Peyer's patch (tissue), 4 donors: ENCODE data around the gene RND3.

Experiments used
- CTCF ChIP-seq, 6 experiments: fragments of 450-650 bp in 4 of 6; fragments of 200-600 bp in 2 of 6; sonication (generic) in 1 of 6; IDR thresholded peaks; one replicate each; pipeline ENCODE4 v1.5.1; 2017 to 2019; ENCODE audit warnings: antibody characterized with exemption in 6 of 6, mild to moderate bottlenecking in 3 of 6, moderate library complexity in 1 of 6
- POLR2A ChIP-seq, 2 donors: fragments of 450-650 bp; IDR thresholded peaks; one replicate each; pipeline ENCODE4 v1.5.1; 2017; ENCODE audit warnings: antibody characterized with exemption in 2 of 2, mild to moderate bottlenecking in 2 of 2, moderate library complexity in 2 of 2

GRCh38 chr2:150487537-150488429, at the start of gene RND3:
- TF ChIP-seq CTCF (IDR thresholded peaks at IDR 0.05) (peak in 5 of 6 experiments; percentile 35 to 92 (median 87)), POLR2A (IDR thresholded peaks at IDR 0.05) (peak; percentile 97)
